KMS-11 (cell line): ENCODE results near the gene SULT4A1.

ENCODE experiments used
- H2AFZ ChIP-seq: fragments of 200-600 bp; sonication (generic); 2 replicates; pipeline ENCODE4 v1.6.1; 2016; ENCODE audit warnings: antibody characterized with exemption, mixed run types, low read depth
- H3K27ac ChIP-seq: fragments of 200-600 bp; sonication (generic); 2 replicates; pipeline ENCODE4 v1.6.1; 2016; ENCODE audit warnings: mild to moderate bottlenecking, mixed run types
- H3K27me3 ChIP-seq: fragments of 200-600 bp; sonication (generic); 2 replicates; pipeline ENCODE4 v1.6.1; 2017; ENCODE audit warnings: mild to moderate bottlenecking, low read depth, mixed run types, moderate library complexity; ENCODE audit not compliant: insufficient read depth
- H3K36me3 ChIP-seq: fragments of 200-600 bp; sonication (generic); 2 replicates; pipeline ENCODE4 v1.6.1; 2017; ENCODE audit warnings: mild to moderate bottlenecking, mixed run types; ENCODE audit not compliant: insufficient read depth
- H3K4me1 ChIP-seq: fragments of 200-600 bp; sonication (generic); 2 replicates; pipeline ENCODE4 v1.6.1; 2016; ENCODE audit warnings: mild to moderate bottlenecking, low read depth, mixed run types; ENCODE audit not compliant: poor library complexity, severe bottlenecking
- H3K4me2 ChIP-seq: fragments of 200-600 bp; sonication (generic); 2 replicates; pipeline ENCODE4 v1.7.0; 2016; ENCODE audit warnings: mild to moderate bottlenecking, mixed run types
- H3K4me3 ChIP-seq: fragments of 200-600 bp; sonication (generic); IDR thresholded peaks from 2 replicates; pipeline ENCODE4 v1.6.1; 2017; ENCODE audit warnings: low read depth, low read length, mixed read lengths; ENCODE audit not compliant: insufficient read depth
- H3K79me2 ChIP-seq: fragments of 200-600 bp; sonication (generic); 2 replicates; pipeline ENCODE4 v1.6.1; 2016; ENCODE audit warnings: low read depth, mixed run types; ENCODE audit not compliant: insufficient read depth
- H3K9ac ChIP-seq: fragments of 200-600 bp; sonication (generic); 2 replicates; pipeline ENCODE4 v1.6.1; 2016; ENCODE audit warnings: mild to moderate bottlenecking, mixed run types
- H4K20me1 ChIP-seq: fragments of 200-600 bp; sonication (generic); 2 replicates; pipeline ENCODE4 v1.6.1; 2016; ENCODE audit warnings: mild to moderate bottlenecking, mixed run types; ENCODE audit not compliant: insufficient read depth
- TF ChIP-seq, protein P1 (sequence below): fragments of 200-600 bp; sonication (generic); conservative IDR thresholded peaks from 2 replicates; pipeline ENCODE4 v1.6.1; 2017; ENCODE audit warnings: low read depth, mild to moderate bottlenecking, antibody characterized with exemption, low read length, moderate library complexity, mixed read lengths

Gene SULT4A1

GRCh38 chr22:43812890-43813289 is 49.4 kb downstream of the SULT4A1 start:
- Histone ChIP-seq H3K4me2 (peak overlapping the region; percentile 89), H3K4me3 (no peak overlapping the region), H3K9ac (no peak overlapping the region), H3K4me1 (peaks cover 4% of the 10 kb centered on the region), H3K36me3 (no peaks in the 10 kb centered on the region), H3K27ac (no peak overlapping the region), H2AFZ (peak overlapping the region; percentile 98), H3K27me3 (peaks cover 9% of the 10 kb centered on the region; the same call in 1 of the 2 replicates), H3K79me2 (no peaks in the 10 kb centered on the region), H4K20me1 (no peaks in the 10 kb centered on the region)
- TF ChIP-seq, protein P1, sequence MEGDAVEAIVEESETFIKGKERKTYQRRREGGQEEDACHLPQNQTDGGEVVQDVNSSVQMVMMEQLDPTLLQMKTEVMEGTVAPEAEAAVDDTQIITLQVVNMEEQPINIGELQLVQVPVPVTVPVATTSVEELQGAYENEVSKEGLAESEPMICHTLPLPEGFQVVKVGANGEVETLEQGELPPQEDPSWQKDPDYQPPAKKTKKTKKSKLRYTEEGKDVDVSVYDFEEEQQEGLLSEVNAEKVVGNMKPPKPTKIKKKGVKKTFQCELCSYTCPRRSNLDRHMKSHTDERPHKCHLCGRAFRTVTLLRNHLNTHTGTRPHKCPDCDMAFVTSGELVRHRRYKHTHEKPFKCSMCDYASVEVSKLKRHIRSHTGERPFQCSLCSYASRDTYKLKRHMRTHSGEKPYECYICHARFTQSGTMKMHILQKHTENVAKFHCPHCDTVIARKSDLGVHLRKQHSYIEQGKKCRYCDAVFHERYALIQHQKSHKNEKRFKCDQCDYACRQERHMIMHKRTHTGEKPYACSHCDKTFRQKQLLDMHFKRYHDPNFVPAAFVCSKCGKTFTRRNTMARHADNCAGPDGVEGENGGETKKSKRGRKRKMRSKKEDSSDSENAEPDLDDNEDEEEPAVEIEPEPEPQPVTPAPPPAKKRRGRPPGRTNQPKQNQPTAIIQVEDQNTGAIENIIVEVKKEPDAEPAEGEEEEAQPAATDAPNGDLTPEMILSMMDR, result no peak

GRCh38 chr22:43812149-43812842 is 50.0 kb downstream of the SULT4A1 start, which contains the start of gene EFCAB6:
EFCAB6 (minus strand) TSS chr22:43812305; CDS start chr22:43782318, 29,987 bp downstream.
- H3K4me3 ChIP-seq, result no peak within 1 kb of the TSS
- peak within 1 kb of the TSS; percentile 89 for H3K4me2 ChIP-seq
- H3K9ac ChIP-seq, result peak within 1 kb of the TSS; percentile 13; the same call in 1 of the 2 replicates
- H4K20me1 ChIP-seq, result no peaks in the 10 kb centered on the region
- peak within 1 kb of the TSS; percentile 98 for H2AFZ ChIP-seq
- TF ChIP-seq, protein P1, result no peak
- peaks cover 6% of the 10 kb centered on the region; the same call in 1 of the 2 replicates for H3K27me3 ChIP-seq
- H3K27ac ChIP-seq, result no peak within 1 kb of the TSS; the same call in 1 of the 2 replicates
- no peaks in the 10 kb centered on the region for H3K36me3 ChIP-seq
- H3K4me1 ChIP-seq, result peaks cover 4% of the 10 kb centered on the region
- H3K79me2 ChIP-seq, result no peaks in the 10 kb centered on the region

DNA sequence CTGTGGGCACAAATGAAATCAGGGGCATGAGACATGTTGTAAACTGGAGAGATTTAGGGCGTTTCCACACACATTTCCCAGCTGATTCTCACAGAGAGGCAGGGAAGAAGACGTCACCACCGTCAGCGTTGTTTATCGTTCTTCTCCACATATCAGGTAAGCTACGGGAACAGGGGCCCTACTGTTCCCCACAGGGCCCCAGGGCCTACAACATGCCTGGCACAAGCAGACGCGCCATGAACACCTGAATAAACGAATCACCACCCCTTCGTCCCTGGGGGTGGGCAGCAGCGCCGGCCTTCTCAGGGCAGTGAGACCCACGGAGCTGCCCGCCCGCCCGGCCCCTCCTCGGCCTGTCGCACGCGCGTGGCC is 50.5 kb downstream of the SULT4A1 start:
- Histone ChIP-seq H3K36me3 (no peaks in the 10 kb centered on the region), H2AFZ (peak overlapping the region; percentile 98), H3K4me2 (peak overlapping the region; percentile 89; the same call in 1 of the 2 replicates), H3K27ac (no peak overlapping the region), H3K9ac (peak overlapping the region; percentile 13; the same call in 1 of the 2 replicates), H3K79me2 (no peaks in the 10 kb centered on the region), H4K20me1 (no peaks in the 10 kb centered on the region), H3K4me3 (no peak overlapping the region), H3K4me1 (peaks cover 4% of the 10 kb centered on the region), H3K27me3 (peaks cover under 1% of the 10 kb centered on the region; the same call in 1 of the 2 replicates)
- TF ChIP-seq, protein P1, result no peak

GRCh38 chr22:43802897-43803495 is 59.3 kb downstream of the SULT4A1 start:
- H2AFZ ChIP-seq, result no peak overlapping the region
- TF ChIP-seq, protein P1, result no peak
- no peaks in the 10 kb centered on the region for H3K79me2 ChIP-seq
- no peaks in the 10 kb centered on the region for H3K4me1 ChIP-seq
- no peak overlapping the region for H3K4me3 ChIP-seq
- H3K4me2 ChIP-seq, result no peak overlapping the region
- no peaks in the 10 kb centered on the region; the same call in 1 of the 2 replicates for H3K27me3 ChIP-seq
- H3K27ac ChIP-seq, result no peak overlapping the region
- no peaks in the 10 kb centered on the region for H3K36me3 ChIP-seq
- no peaks in the 10 kb centered on the region for H4K20me1 ChIP-seq
- no peak overlapping the region for H3K9ac ChIP-seq
